Trophoblast cell (in vitro differentiated cells and primary cell): ENCODE data around the gene TMEM41A.
"Not testable (repeated sequence)": the region's sequence is repeated elsewhere in the genome, so short reads cannot be mapped to it uniquely, and the experiment has no call there.

Source experiments
- DNase-seq, 2 donors: peaks; one replicate each; pipeline ENCODE4 v3.0.0-alpha.2; 2016
- H2AFZ ChIP-seq: 2 replicates; pipeline ENCODE4 v1.6.1; 2013; ENCODE audit warnings: low read length, moderate library complexity, mild to moderate bottlenecking; ENCODE audit not compliant: insufficient read depth, poor library complexity
- H2AK5ac ChIP-seq: 2 replicates; pipeline ENCODE4 v1.6.1; 2013; ENCODE audit warnings: mild to moderate bottlenecking, low read length
- H2BK120ac ChIP-seq: 2 replicates; pipeline ENCODE4 v1.6.1; 2013; ENCODE audit warnings: low read length, mild to moderate bottlenecking, moderate library complexity; ENCODE audit not compliant: insufficient read depth, poor library complexity
- H2BK12ac ChIP-seq: 2 replicates; pipeline ENCODE4 v1.6.1; 2013; ENCODE audit warnings: mild to moderate bottlenecking, low read length, moderate library complexity
- H2BK5ac ChIP-seq: 2 replicates; pipeline ENCODE4 v1.6.1; 2013; ENCODE audit warnings: low read length, low read depth, moderate library complexity, mild to moderate bottlenecking; ENCODE audit not compliant: poor library complexity
- H3K14ac ChIP-seq: 2 replicates; pipeline ENCODE4 v1.6.1; 2013; ENCODE audit warnings: mild to moderate bottlenecking, low read length
- H3K18ac ChIP-seq: 2 replicates; pipeline ENCODE4 v1.6.1; 2013; ENCODE audit warnings: mild to moderate bottlenecking, low read length
- H3K23ac ChIP-seq: 2 replicates; pipeline ENCODE4 v1.6.1; 2013; ENCODE audit warnings: low read length
- H3K27ac ChIP-seq: 2 replicates; pipeline ENCODE4 v1.5.1; 2013; ENCODE audit warnings: low read depth, mild to moderate bottlenecking, inconsistent platforms, low read length, moderate library complexity
- H3K27me3 ChIP-seq: 2 replicates; pipeline ENCODE4 v1.6.1; 2013; ENCODE audit warnings: inconsistent platforms, mild to moderate bottlenecking, low read length, moderate library complexity; ENCODE audit not compliant: insufficient read depth
- H3K36me3 ChIP-seq, 2 experiments: 1 replicate in 1 of 2; 2 replicates in 1 of 2; pipeline ENCODE4 v1.6.1; 2013; ENCODE audit warnings: low read length in 2 of 2, mild to moderate bottlenecking in 2 of 2, moderate library complexity in 1 of 2; ENCODE audit not compliant: insufficient read depth in 2 of 2, control insufficient read depth in 1 of 2
- H3K4ac ChIP-seq: 2 replicates; pipeline ENCODE4 v1.6.1; 2013; ENCODE audit warnings: low read depth, mild to moderate bottlenecking, low read length, moderate library complexity
- H3K4me1 ChIP-seq, 2 experiments: 1 replicate in 1 of 2; 2 replicates in 1 of 2; pipeline ENCODE4 v1.6.1; 2013; ENCODE audit warnings: low read length in 2 of 2, mild to moderate bottlenecking in 2 of 2, moderate library complexity in 1 of 2; ENCODE audit not compliant: insufficient read depth in 2 of 2, control insufficient read depth in 1 of 2
- H3K4me2 ChIP-seq: 2 replicates; pipeline ENCODE4 v1.6.1; 2013; ENCODE audit warnings: inconsistent platforms, mild to moderate bottlenecking, low read length, moderate library complexity
- H3K4me3 ChIP-seq: 2 replicates; pipeline ENCODE4 v1.5.1; 2013; ENCODE audit warnings: mild to moderate bottlenecking, low read depth, low read length, inconsistent platforms
- H3K79me1 ChIP-seq: one replicate; pipeline ENCODE4 v1.6.1; 2013; ENCODE audit warnings: low read length
- H3K79me2 ChIP-seq: 2 replicates; pipeline ENCODE4 v1.6.1; 2013; ENCODE audit warnings: low read length, mild to moderate bottlenecking; ENCODE audit not compliant: control insufficient read depth, insufficient read depth, poor library complexity
- H3K9ac ChIP-seq: 2 replicates; pipeline ENCODE4 v1.6.1; 2013; ENCODE audit warnings: mild to moderate bottlenecking, low read length
- H3K9me3 ChIP-seq: 2 replicates; pipeline ENCODE4 v1.6.1; 2013; ENCODE audit warnings: low read depth, mild to moderate bottlenecking, control low read depth, inconsistent platforms, low read length; ENCODE audit not compliant: insufficient read depth
- H4K12ac ChIP-seq: 2 replicates; pipeline ENCODE4 v1.6.1; 2013; ENCODE audit warnings: low read depth, mild to moderate bottlenecking, low read length, moderate library complexity
- H4K8ac ChIP-seq: 2 replicates; pipeline ENCODE4 v1.6.1; 2013; ENCODE audit warnings: low read depth, mild to moderate bottlenecking, low read length, moderate library complexity
- H4K91ac ChIP-seq: one replicate; pipeline ENCODE4 v1.6.1; 2013; ENCODE audit warnings: low read depth, mild to moderate bottlenecking, low read length, moderate library complexity
- WGBS: extraction: QIAGEN DNeasy Blood & Tissue Kit; methylation state at CpG from one replicate; pipeline ENCODE4 v1.1.7; 2013; ENCODE audit warnings: missing lambda C conversion rate; ENCODE audit not compliant: insufficient read length, insufficient coverage; ENCODE audit errors: extremely low coverage; 5-methylcytosine and 5-hydroxymethylcytosine counted together

Gene TMEM41A

GRCh38 chr3:185479373-185479945 lies 19.4 kb downstream of the TMEM41A start:
- Histone ChIP-seq H3K79me1 (no peaks in the 10 kb centered on the region), H4K8ac (no peak overlapping the region), H3K9me3 (peaks cover 1% of the 10 kb centered on the region), H3K18ac (no peak overlapping the region), H3K14ac (no peak overlapping the region), H3K4ac (no peak overlapping the region), H3K4me3 (no peak overlapping the region), H4K91ac (no peak overlapping the region), H3K9ac (no peak overlapping the region), H2AFZ (no peak overlapping the region), H2BK5ac (no peak overlapping the region), H3K36me3 (no peaks in the 10 kb centered on the region), H3K23ac (no peak overlapping the region), H3K4me2 (no peak overlapping the region), H4K12ac (no peak overlapping the region), H2BK12ac (no peak overlapping the region), H3K4me1 (no peaks in the 10 kb centered on the region), H3K27me3 (no peaks in the 10 kb centered on the region), H3K79me2 (no peaks in the 10 kb centered on the region), H2AK5ac (no peak overlapping the region), H2BK120ac (no peak overlapping the region), H3K27ac (no peak overlapping the region)
- no peak for DNase-seq
- WGBS = no CpG with 5 or more reads among the region's 2 CpGs

- H2BK5ac ChIP-seq = no peak overlapping the region
- WGBS = no CpG with 5 or more reads among the region's 3 CpGs
- H2AFZ ChIP-seq = no peak overlapping the region
- H3K4me3 ChIP-seq = no peak overlapping the region
- H3K79me2 ChIP-seq = no peaks in the 10 kb centered on the region
- no peak overlapping the region for H3K4ac ChIP-seq
- no peak overlapping the region for H2BK120ac ChIP-seq
- no peak overlapping the region for H3K9ac ChIP-seq
- no peaks in the 10 kb centered on the region for H3K79me1 ChIP-seq
- peaks cover 0 to 5% of the 10 kb centered on the region in 2 experiments for H3K36me3 ChIP-seq
- no peak overlapping the region for H3K27ac ChIP-seq
- H4K91ac ChIP-seq = no peak overlapping the region
- no peak for DNase-seq
- H4K12ac ChIP-seq = no peak overlapping the region
- H3K4me2 ChIP-seq = no peak overlapping the region
- H3K9me3 ChIP-seq = peaks cover 1% of the 10 kb centered on the region
- H4K8ac ChIP-seq = no peak overlapping the region
- H2AK5ac ChIP-seq = no peak overlapping the region
- H2BK12ac ChIP-seq = no peak overlapping the region
- H3K14ac ChIP-seq = no peak overlapping the region
- no peak overlapping the region for H3K18ac ChIP-seq
- H3K27me3 ChIP-seq = no peaks in the 10 kb centered on the region
- no peak overlapping the region for H3K23ac ChIP-seq
- H3K4me1 ChIP-seq = no peaks in the 10 kb centered on the region
These were observed 21.5 kb downstream of the TMEM41A start for GRCh38 chr3:185477316-185477715.

DNA sequence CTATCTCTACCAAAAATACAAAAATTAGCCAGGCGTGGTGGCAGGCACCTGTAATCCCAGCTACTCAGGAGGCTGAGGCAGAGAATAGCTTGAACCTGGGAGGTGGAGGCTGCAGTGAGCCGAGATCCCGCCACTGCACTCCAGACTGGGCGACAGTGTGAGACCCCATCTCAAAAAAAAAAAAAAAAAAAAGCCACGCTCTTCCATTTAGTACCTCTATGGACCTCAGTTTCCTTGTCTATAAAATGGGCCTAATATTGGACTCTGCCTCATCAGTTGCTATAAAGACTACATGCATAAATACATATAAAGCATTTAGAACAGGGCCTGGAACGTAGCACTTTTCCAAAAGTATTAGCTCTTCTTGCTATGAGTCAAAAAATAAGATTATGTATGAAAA lies 23.9 kb downstream of the TMEM41A start:
- H3K18ac ChIP-seq, H2AFZ ChIP-seq, H3K36me3 ChIP-seq, H4K8ac ChIP-seq, H3K79me1 ChIP-seq, H3K9ac ChIP-seq, H3K4me2 ChIP-seq, H3K79me2 ChIP-seq, DNase-seq, H3K23ac ChIP-seq, H2BK120ac ChIP-seq, H4K12ac ChIP-seq, H3K9me3 ChIP-seq, H3K4ac ChIP-seq, H3K27ac ChIP-seq, H2BK5ac ChIP-seq, H3K14ac ChIP-seq, H3K27me3 ChIP-seq, H3K4me1 ChIP-seq, H2AK5ac ChIP-seq, H3K4me3 ChIP-seq, H2BK12ac ChIP-seq, H4K91ac ChIP-seq: not testable (repeated sequence)
- WGBS = no CpG with 5 or more reads among the region's 6 CpGs

- Histone ChIP-seq H3K36me3 (peaks cover 0 to 5% of the 10 kb centered on the region in 2 experiments), H3K14ac (no peak overlapping the region), H4K91ac (no peak overlapping the region), H3K23ac (no peak overlapping the region), H3K4me2 (no peak overlapping the region), H2BK5ac (no peak overlapping the region), H2AK5ac (no peak overlapping the region), H2BK120ac (no peak overlapping the region), H4K12ac (no peak overlapping the region), H3K9ac (peak overlapping the region; percentile 31), H3K4ac (no peak overlapping the region), H3K18ac (no peak overlapping the region), H3K27me3 (no peaks in the 10 kb centered on the region), H3K27ac (no peak overlapping the region), H3K4me3 (no peak overlapping the region), H3K4me1 (no peaks in the 10 kb centered on the region), H2BK12ac (no peak overlapping the region), H3K79me1 (no peaks in the 10 kb centered on the region), H3K79me2 (no peaks in the 10 kb centered on the region), H2AFZ (no peak overlapping the region), H4K8ac (no peak overlapping the region), H3K9me3 (no peaks in the 10 kb centered on the region)
- no peak for DNase-seq
- WGBS = no CpG with 5 or more reads among the region's 15 CpGs
These were observed 25.5 kb downstream of the TMEM41A start for GRCh38 chr3:185473290-185473815.
